GM18499 (cell line): ENCODE results near the gene LGALS7B.
"Not testable (repeated sequence)": the region's sequence is repeated elsewhere in the genome, so short reads cannot be mapped to it uniquely, and the experiment has no call there.

Experiments
- ATAC-seq: cut with Tn5 transposase; IDR thresholded peaks from one replicate; pipeline ENCODE4 v1.9.1; 2021; ENCODE audit warnings: moderate number of reproducible peaks; ENCODE audit not compliant: insufficient read depth, unreplicated experiment

The LGALS7B gene

DNA sequence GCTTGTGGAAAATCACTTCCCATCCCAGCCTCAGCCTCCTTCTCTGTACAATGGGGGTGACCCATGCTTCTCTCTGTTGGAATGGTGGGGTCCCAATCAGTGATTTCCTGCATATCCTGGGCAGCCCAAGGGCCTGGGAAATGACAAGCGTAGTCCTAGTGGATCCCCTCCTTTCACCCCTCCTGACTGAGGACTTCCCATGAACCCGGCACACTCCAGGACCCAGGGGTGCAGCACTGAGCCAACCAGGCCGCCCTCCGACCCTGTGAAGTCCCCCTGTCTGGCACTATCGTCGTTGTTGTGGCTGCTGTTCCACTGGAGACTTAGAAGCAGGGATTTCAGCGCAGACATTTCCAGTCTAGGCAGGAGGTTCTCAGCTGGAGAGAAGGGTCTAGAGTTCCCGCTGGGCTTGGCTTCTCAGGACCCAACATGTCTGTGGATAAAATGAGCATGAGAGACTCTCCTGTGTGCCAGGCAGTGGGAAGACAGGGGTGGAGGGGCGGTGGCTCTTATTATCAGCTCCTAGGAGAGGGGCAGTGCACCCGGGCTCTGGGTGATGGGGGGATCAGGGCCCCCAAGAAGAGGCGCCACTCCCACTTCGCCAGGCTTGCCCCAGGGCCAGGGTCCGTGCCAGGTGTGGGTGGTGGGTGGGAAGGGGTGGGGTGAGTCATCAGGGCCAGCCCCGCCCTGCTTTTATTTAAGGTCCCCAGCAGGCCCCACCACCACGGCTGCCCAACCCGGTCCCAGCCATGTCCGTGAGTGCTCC is at the start of gene LGALS7B:
TSS of gene LGALS7B (plus strand) at position 723 of the 766 bp plus-strand sequence. CDS start at position 750, 27 bp downstream.
- no peak for ATAC-seq

DNA sequence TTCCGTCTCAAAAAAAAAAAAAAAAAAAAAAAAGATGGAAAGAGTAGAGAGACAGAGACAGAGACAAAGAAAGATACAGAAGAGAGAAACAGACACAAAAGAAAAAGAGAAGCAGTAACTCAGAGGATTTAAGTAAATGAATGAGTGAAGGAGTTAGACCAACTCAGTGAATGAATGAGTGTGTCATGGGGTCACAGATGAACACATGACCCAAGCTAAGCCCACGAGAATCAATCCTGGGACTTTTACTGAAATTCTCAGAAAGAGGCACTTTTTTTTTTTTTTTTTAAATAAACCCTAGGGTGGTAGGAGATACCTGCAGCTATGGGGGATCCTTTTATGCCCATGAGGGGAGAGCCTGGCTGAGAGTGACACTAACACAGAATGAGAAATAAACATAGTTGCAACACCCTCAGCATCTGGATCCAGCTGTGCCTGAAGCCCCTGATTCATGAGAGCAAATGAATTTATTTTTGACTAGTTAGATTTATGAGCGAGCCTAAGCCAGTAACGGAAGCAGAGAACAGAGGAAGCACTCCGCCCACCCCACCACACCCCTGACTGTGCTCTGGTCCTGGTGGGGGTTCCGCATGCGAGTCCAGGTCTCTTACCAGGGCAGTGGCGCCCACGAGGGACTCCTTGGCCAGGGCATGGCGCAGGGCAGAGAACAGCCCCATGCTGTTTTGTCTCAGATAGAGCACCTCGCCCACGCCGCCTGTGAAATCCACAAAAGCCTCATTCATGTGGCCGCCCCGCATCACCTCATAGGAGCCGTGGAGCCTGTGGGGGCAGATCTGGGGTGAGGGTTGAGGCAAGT is 49.4 kb upstream of the LGALS7B start:
- ATAC-seq: no peak

DNA sequence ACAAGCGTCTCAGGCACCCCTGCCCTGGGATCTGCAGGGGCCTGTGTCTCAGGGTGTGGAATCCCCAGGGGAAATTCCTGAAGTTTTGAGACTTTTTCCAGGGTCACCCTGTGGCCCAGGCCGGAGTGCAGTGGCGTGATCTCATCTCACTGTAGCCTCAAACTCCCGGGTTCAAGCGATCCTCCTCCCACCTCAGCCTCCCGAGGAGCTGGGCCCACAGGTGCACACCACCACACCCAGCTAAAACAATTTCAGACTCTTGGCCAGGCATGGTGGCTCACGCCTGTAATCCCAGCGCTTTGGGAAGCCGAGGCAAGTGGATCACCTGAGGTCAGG is 48.8 kb upstream of the LGALS7B start:
- ATAC-seq: no peak

DNA sequence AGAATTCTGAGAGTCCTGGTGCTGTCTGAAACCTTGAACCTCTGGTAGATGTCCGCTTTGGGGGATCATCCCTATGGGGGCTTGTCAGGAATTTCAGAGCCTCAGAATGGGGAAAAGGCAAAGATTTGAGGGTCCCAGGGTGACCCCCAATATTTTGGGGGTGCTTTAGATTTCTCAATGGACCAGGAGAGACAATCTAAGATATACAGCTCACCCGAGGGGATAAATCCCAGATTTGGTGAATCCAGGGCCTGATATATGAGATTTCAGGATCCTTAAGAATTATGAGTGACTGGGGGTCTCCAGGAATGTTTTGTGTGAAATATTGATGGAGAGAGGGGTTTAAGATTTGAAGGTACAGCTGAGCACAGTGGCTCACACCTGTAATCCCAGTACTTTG is 48.1 kb upstream of the LGALS7B start:
- no peak for ATAC-seq

DNA sequence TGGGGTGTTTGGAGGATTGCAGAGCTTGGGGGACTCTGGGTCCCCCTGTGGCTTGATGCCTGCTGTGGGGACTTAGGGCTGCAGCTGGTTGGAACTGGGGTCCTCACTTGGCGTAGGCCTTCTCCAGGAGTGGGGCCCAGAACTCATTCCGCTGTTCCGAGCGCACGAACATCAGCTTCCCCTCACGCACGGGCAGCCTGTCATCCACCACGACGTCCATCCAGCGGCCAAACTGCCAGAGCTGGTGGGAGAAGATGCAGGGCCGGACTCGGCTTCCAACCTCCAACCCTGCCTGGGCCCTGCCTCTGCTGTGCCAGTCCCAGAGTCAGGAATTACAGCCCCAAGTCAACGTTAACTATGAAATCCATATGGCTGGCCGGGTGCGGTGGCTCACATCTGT is 47.3 kb upstream of the LGALS7B start:
- ATAC-seq: no peak

DNA sequence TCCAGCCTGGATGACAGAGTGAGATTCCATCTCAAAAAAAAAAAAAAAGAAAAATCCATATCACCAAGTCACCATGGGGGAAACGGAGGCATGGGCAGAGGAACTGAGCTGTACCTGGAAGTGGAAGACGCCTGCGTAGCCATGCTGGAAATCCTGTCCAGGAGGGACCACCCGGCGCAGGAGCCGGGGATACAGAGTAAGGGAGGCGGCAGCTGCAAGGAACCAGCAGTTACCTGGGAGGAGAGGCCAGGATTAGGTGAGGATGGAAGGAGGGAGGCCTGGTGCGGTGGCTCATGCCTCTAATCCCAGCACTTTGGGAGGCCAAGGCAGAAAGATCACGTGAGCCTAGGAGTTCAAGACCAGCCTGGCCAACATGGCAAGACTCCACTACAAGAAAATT is 46.7 kb upstream of the LGALS7B start:
- ATAC-seq: no peak

DNA sequence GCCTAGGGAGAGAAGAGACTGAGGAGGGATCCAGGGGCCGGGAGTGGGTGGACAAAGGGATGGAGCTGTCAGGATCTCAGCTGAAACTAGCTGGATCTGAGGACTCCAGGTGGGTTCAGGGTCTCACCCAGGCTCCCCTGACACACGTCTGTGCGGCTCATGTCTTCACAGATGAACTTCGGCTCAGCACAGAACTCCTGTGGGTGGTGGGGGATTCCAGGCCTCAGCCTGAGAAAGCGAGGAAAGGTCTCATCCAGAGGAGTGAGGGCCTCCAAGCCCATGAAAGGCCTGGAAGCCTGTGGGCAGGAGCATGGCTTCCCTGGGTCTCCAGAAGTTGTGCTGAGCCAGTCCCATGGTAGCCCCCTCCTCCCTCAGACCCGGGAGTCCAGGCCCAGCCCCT is 46.1 kb upstream of the LGALS7B start:
- no peak for ATAC-seq

DNA sequence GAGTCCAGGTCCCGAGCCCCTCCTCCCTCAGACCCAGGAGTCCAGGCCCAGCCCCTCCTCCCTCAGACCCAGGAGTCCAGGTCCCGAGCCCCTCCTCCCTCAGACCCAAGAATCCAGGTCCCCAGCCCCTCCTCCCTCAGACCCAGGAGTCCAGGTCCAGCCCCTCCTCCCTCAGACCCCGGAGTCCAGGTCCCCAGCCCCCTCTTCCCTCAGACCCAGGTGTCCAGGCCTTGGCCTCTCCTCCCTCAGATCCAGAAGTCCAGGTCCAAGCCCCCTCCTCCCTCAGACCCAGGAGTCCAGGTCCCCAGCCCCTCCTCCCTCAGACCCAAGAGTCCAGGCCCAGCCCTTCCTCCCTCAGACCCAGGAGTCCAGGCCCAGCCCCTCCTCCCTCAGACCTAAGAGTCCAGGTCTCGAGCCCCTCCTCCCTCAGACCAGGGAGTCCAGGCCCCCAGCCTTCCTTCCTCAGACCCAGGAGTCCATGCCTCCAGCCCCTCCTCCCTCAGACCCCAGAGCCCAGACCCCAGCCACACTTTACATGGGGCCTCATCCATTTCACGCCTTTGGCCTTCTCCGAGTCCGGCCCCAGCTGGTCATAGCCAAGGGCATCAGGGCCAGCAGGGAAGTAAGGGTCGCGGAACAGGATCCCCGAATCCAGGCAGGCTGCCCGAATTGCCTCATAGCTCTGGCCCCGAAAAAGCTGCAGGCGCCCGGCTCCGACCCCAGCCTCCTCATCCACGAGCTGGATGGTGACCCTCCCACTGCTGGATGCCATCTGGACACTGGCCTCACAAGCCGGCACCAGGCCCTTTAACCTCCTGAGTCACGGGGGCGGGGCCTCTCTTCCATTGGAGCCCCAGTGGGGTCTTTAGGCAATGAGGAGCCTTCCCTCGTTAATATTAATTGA is 45.4 kb upstream of the LGALS7B start:
- ATAC-seq: no peak

DNA sequence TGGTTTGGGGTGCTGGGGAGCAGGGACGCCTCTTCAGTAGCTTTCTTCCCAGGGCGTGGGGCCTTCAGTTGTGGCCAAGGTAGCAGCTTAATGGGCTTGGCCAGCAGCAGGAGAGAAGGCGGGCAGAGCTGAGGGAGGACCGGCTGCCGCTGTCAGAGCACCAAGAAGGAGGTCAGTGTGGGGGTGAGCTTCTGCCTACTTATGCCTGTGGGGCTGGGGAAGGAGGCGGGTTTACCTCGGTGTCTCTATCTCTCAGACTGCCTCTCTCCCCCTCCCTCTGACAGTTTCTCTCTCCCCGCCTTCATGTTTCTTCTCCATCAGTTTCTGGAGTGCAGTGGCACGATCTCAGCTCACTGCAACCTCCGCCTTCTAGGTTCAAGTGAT is 44.7 kb upstream of the LGALS7B start, which contains the start of gene CAPN12:
TSS of gene CAPN12 (minus strand) at position 177 of the 384 bp plus-strand sequence. CDS start 309 bp downstream, outside the sequence.
- no peak for ATAC-seq

DNA sequence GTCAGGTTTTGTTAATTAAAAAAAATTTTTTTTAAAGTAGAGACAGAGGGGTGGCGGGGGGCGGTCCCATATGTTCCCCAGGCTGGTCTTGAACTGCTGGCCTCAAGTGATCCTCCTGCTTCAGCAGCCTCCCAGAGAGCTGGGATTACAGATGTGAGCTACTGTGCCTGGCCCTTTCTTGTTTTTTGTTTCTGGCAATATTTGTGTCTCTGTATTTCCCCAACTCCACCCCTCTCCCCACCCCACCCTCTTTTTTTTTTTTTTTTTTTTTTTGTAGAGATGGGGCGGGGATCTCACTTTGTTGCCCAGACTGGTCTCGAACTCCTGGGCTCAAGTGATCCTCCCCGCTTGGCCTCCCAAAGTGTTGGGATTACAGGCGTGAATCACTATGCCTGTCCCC is 44.1 kb upstream of the LGALS7B start:
- no peak for ATAC-seq

DNA sequence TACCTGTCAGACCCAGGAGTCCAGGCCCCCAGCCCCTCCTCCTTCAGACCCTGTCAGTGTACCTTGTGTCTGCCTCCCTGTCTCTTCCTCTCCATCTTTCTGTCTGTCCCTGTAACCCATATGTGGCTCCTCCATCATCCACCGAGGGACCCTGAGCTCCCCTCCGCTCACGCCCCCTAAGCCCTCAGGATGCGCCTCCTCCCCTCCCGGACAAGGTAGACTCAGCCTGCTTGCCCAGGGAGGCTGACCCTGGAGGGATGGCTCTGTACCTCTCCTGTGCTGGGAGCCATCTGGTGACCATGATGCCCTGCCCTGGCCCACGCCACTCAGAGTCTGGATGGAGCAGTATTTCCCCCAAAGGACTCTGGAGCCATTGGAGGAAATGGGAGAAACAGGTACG is 43.7 kb upstream of the LGALS7B start:
- no peak for ATAC-seq

DNA sequence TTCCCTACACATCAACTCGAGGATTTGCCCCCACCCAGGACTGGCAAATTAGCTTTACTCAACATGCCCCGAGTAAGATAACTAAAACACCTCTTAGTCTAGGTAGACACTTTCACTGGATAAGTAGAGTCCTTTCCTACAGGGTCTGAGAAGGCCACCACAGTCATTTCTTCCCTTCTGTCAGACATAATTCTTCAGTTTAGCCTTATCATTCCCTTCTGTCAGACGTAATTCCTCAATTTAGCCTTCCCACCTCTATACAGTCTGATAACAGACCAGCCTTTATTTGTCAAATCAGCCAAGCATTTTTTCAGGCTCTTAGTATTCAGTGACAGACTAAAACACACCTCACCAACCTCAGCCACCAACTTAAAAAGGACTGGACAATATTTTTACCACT is 35.2 kb upstream of the LGALS7B start:
- ATAC-seq: not testable (repeated sequence)

DNA sequence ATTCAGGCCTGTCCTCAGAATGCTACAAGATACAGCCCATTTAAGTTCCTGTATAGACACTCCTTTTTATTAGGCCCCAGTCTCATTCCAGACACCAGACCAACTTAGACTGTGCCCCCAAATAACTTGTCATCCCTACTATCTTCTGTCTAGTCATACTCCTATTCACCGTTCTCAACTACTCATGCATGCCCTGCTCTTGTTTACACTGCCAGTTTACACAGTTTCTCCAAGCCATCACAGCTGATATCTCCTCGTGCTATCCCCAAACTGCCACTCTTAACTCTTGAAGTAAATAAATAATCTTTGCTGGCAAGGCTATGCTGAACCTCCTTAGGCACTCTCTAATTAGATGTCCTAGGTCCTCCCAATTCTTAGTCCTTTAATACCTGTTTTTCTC is 34.8 kb upstream of the LGALS7B start:
- not testable (repeated sequence) for ATAC-seq

DNA sequence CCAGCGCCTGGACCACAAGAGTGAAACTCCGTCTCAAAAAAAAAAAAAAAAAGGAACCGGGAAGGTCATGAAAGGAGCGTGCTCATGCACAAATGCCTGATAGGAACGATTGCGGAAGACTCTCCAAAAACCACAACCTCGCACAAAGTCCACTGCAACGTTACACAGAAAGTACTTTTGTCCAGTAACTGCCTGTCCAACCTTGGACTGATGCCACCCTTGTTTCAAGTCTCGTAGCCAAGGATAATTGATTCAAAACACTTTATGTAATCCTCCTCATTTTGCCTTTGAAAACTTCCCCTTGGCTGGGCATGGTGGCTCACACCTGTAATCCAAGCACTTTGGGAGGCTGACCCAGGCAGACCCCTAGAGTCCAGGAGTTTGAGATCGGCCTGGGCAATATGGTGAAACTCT is 29.4 kb upstream of the LGALS7B start:
- no peak for ATAC-seq

DNA sequence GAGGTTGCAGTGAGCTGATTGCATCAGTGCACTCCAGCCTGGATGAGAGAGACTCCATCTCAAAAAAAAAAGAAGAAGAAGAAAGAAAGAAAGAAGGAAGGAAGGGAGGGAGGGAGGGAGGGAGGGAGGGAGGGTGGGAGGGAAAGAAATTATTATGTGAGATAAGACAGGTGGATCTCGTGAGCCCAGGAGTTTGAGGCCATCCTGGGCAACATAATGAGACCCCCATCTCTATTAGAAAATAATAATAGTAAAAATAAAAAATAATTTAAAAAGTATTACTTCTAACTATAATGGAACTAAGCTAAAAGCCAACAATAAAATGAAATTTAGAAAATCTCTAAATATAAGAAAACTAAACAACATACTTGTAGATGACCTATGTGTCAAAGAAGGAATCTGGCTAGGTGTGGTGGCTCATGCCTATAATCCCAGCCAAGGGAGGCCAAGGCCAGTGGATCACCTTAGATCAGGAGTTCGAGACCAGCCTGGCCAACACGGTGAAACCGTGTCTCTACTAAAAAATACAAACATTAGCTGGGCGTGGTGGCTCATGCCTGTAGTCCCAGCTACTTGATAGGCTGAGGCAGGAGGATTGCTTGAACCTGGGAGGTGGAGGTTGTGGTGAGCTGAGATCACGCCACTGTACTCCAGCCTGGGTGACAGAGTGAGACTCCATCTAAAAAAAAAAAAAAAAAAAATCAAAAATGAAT is 28.0 kb upstream of the LGALS7B start:
- ATAC-seq: not testable (repeated sequence)

DNA sequence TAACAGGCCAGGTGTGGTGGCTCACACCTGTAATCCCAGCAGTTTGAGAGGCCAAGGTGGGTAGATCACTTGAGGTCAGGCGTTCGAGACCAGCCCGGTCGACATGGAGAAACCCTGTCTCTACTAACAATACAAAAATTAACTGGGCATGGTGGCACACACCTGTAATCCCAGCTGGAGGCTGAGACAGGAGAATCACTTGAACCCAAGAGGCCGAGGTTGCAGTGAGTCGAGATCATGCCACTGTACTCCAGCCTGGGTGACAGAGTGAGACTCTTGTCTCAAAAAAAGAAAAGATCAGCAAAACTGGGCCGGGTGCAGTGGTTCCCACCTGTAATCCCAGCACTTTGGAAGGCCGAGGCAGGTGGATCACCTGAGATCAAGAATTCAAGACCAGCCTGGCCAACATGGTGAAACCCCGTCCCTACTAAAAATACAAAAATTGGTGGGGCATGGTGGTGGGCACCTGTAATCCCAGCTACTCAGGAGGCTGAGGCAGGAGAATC is 27.1 kb upstream of the LGALS7B start:
- not testable (repeated sequence) for ATAC-seq

DNA sequence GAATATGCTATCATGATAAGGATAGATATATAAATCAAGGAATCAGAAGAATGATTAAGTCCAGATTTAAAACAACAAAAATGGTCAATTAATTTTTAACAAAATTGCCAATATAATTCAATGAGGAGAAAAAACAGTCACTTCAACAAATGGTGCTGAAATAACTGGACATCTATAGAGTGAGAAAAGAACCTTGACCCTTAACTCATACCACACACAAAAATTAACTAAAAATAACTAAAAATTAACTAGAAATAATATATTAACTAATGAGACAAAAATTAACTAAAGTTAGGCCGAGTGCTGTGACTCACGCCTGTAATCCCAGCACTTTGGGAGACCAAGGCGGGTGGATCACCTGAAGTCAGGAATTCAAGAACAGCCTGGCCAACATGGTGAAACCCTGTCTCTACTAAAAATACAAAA is 25.2 kb upstream of the LGALS7B start:
- ATAC-seq: no peak

DNA sequence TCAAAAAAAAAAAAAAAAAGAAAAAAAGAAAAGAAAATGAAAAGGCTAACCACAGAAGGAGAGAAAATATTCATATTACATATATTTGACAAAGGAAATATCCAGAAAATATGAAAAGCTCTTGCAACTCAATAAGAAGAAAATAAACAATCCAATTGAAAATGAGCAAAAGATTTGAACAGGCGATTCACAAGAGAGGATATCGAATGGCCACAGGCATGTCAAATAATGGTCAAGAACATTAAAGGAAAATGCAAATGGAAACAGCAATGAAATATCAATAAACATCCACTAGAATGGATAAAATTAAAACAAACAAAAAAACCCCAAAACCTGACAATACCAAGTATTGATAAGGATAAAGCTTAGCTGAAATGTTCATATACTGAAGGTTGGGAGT is 23.8 kb upstream of the LGALS7B start:
- no peak for ATAC-seq

DNA sequence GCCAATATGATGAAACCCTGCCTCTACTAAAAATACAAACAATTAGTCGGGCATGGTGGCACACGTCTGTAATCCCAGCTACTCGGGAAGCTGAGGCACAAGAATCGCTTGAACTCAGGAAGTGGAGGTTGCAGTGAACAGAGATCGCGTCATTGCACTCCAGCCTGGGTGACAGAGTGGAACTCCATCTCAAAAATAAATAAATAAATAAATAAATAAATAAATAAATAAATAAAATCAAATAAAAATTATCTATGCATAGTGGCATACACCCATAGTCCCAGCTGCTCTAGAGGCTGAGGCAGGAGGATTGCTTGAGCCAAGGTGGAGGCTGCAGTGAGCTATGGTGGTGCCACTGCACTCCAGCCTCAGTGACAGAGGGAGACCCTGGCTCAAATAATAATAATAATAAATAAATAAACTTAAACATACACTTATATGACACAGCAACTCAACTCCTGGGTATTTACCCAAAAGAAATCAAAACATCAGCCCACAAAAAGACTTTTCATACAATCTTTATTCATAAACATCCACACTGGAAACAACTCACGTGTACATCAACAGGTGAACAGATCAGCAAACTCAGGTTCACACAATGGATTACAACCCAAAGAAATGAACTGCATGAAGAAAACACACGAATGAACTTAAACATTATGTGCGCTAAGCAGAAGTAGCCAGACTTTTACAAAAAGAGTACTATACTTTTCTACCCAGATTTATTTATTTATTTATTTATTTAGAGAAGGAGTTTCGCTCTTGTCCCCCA is 22.5 kb upstream of the LGALS7B start:
- ATAC-seq: no peak
